Gastrocnemius medialis (tissue), 4 donors: Measurements from ENCODE around the gene PDCD1.
"Not testable (repeated sequence)": the region's sequence is repeated elsewhere in the genome, so short reads cannot be mapped to it uniquely, and the experiment has no call there.

Experiments
- POLR2A ChIP-seq, 2 donors: fragments of 450-650 bp; IDR thresholded peaks; one replicate each; pipeline ENCODE4 v1.6.1; 2017; ENCODE audit warnings: antibody characterized with exemption in 2 of 2, mild to moderate bottlenecking in 2 of 2, moderate library complexity in 2 of 2
- TF ChIP-seq, protein P1 (sequence below), 5 experiments: fragments of 450-650 bp in 3 of 5; fragments of 200-600 bp in 2 of 5; sonication (generic) in 2 of 5; IDR thresholded peaks in 4 of 5; conservative IDR thresholded peaks in 1 of 5; 1 replicate in 4 of 5; 2 replicates in 1 of 5; pipeline ENCODE4 v1.5.1; 2016 to 2019; ENCODE audit warnings: antibody characterized with exemption in 5 of 5, mild to moderate bottlenecking in 3 of 5, moderate library complexity in 3 of 5

DNA sequence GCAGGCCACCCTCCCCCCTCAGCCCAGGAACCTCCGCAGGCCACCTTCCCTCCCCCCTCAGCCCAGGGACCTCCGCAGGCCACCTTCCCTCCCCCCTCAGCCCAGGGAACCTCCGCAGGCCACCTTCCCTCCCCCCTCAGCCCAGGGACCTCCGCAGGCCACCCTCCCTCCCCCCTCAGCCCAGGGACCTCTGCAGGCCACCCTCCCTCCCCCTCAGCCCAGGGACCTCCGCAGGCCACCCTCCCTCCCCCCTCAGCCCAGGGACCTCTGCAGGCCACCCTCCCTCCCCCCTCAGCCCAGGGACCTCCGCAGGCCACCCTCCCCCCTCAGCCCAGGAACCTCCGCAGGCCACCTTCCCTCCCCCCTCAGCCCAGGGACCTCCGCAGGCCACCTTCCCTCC is 52.5 kb downstream of the PDCD1 start:
- TF ChIP-seq, protein P1, sequence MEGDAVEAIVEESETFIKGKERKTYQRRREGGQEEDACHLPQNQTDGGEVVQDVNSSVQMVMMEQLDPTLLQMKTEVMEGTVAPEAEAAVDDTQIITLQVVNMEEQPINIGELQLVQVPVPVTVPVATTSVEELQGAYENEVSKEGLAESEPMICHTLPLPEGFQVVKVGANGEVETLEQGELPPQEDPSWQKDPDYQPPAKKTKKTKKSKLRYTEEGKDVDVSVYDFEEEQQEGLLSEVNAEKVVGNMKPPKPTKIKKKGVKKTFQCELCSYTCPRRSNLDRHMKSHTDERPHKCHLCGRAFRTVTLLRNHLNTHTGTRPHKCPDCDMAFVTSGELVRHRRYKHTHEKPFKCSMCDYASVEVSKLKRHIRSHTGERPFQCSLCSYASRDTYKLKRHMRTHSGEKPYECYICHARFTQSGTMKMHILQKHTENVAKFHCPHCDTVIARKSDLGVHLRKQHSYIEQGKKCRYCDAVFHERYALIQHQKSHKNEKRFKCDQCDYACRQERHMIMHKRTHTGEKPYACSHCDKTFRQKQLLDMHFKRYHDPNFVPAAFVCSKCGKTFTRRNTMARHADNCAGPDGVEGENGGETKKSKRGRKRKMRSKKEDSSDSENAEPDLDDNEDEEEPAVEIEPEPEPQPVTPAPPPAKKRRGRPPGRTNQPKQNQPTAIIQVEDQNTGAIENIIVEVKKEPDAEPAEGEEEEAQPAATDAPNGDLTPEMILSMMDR (IDR thresholded peaks at IDR 0.05 in 4 of 5, conservative IDR thresholded peaks at IDR 0.05 in 1 of 5) = not testable (repeated sequence)
- TF ChIP-seq POLR2A (IDR thresholded peaks at IDR 0.05) = not testable (repeated sequence)
